GM04503 (cell line): ENCODE data around the gene TMEM41B.
A peak's percentile ranks its signal among the peaks of the same experiment; 100 is the strongest.
"Not testable (repeated sequence)": the region's sequence is repeated elsewhere in the genome, so short reads cannot be mapped to it uniquely, and the experiment has no call there.

Experiments
- DNase-seq: peaks from one replicate; pipeline ENCODE4 v3.0.0-alpha.2; 2012; ENCODE audit warnings: low read depth

The TMEM41B gene

DNA sequence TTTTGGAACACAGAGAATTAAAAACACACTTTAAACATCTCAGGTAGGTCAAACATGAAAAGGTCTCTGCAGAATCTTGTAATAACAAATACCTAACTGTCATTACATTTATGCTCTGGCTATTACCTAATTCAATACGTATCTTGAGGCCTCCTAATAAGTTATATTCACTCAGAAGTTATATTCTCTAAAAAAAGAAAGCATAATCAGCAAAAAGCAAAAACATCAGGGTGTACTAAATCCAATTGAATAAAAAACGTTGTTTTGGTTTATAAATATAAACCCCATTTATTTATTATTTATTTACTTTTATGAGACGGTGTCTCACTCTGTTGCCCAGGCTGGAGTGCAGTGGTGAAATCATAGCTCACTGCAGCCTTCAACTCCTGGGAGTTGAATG, 10.2 kb downstream of the TMEM41B start:
- DNase-seq: no peak

DNA sequence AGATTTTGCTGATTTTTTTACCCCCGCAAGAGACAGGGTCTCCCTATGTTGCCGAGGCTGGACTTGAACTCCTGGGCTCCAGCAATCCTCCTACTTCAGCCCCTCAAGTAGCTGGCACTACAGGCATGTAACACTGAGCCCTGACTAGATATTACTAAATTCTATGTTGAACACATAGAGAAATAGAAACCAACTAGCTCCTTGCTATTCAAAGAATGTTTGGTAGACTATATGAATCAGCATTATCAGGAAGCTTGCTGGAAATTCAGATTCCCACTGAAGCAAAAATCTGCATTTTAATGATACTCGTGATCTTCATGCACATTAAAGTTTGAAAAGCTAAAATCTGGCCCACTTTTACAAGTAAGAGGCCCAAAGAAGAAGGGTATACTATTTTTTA, 11.9 kb downstream of the TMEM41B start:
- DNase-seq: no peak

DNA sequence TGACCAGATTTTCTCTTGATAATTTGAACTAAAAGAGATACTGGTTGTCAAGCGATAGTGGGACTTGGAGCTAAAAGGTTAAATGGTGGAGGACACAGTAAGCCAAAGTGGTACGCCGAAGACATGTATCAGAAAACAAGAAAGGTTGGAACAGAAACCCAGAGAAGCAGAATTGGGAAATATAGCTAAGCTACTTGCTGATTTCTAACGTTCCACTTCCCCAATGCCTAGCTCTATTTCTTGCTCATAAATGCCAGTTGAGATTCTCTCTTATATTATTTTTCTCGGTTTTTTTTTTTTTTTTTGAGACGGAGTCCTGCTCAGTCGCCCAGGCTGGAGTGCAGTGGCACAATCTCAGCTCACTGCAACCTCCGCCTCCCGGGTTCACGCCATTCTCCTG, 12.7 kb downstream of the TMEM41B start:
- no peak for DNase-seq

DNA sequence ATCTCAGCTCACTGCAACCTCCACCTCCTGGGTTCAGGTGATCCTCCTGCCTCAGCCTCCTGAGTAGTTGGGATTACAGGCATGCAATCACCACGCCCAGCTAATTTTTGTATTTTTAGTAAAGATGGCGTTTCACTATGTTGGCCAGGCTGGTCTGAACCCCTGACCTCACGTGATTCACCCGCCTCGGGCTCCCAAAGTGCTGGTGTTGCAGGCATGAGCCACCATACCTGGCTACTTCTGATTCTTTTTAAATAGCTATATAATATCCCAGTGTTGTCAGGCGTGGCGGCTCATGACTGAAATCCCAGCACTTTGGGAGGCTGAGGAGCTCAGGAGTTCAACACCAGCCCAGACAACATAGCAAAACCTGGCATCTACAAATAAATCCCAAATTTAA, 20.7 kb downstream of the TMEM41B start:
- DNase-seq: no peak

DNA sequence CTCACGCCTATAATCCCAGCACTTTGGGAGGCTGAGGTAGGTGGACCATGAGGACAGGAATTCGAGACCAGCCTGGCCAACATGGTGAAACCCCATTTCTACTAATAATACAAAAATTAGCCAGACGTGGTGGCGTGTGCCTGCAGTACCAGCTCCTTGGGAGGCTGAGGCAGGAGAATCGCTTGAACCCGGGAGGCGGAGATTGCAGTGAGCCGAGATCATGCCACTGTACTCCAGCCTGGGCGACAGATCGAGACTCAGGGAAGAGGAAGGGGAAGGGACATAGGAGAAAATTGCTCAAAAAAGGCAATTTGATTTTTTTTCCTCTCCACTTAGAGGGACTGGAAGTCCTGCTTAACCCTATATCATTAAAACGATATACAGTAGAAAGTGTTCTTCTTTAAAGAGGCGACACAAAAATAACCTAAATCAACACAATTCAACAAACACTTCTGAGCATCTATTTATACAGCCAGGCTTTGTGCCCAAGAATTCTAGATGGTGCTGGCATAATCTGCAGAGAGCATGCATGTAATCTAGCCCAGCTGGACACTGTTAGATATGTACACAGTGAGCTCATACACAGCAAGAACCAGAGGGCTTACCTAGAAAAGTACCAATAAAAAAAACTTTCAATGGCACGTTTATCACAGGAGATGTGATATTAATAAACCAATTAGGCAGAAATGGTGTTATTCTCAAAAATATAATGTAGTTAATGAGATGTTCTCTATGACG, 28.4 kb downstream of the TMEM41B start:
- DNase-seq: no peak

DNA sequence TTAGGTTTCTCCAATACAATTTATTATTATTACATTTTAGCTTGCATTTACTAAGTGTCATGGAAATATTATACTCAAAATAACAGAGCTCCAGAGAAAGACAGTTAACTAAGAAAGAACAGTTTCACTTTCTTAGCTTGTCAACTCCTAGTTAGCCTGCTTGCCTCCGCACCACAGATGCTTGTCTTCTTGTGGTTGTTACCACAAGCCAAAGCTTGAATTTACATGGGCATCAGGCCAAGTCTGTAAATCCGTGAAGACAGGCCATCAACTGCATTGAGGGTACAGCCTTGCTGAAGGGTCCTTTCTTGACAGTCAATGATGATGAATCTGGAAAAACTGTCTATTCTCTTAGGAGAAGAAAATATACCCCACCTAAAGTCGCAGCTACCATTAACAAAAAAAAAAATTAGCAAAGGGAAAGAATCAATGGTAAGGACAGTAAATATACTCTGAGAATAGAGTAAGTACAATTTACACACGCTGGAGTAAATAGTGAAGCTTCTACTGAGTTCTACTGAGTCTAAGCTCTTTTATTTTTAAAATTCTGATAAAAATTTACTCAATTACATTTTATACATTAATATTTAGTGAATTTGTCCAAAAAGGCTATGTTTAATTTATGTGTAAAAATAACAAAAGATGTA, 33.6 kb downstream of the TMEM41B start:
- DNase-seq: no peak

DNA sequence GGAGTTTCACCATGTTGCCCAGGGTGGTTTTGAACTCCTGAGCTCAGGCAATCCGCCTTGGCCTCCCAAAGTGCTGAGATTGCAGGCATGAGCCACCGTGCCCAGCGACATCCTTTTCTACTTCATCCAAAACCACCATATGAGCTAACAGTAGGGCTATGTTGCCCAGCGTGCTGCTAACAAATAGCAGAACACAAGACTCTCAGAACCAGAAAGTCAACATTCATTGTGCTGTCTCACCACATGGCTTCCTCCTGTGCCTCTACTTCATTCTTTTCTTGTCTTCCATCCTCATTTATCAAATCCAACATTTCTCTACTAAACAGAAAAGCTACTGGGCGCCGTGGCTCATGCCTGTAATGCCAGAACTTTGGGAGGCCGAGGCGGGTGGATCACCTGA, 37.2 kb downstream of the TMEM41B start:
- DNase-seq: no peak

DNA sequence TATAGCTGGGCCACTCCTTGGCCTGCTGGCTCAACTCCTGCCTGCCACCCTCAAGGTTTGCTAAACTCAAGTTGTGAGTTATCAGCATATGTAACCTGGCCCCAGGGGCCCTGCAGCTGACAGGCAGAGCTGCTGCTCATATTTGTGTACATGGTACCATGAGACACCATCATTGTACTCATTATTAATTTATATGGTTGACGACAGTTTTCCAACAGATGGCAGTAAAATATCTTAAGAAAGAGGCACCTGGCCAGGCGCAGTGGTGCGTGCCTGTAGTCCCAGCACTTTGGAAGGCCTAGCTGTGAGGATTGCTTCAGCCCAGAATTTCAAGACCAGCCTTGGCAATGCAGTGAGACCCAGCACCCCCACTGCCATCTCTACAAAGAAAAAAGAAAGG, 37.8 kb downstream of the TMEM41B start:
- DNase-seq: no peak

DNA sequence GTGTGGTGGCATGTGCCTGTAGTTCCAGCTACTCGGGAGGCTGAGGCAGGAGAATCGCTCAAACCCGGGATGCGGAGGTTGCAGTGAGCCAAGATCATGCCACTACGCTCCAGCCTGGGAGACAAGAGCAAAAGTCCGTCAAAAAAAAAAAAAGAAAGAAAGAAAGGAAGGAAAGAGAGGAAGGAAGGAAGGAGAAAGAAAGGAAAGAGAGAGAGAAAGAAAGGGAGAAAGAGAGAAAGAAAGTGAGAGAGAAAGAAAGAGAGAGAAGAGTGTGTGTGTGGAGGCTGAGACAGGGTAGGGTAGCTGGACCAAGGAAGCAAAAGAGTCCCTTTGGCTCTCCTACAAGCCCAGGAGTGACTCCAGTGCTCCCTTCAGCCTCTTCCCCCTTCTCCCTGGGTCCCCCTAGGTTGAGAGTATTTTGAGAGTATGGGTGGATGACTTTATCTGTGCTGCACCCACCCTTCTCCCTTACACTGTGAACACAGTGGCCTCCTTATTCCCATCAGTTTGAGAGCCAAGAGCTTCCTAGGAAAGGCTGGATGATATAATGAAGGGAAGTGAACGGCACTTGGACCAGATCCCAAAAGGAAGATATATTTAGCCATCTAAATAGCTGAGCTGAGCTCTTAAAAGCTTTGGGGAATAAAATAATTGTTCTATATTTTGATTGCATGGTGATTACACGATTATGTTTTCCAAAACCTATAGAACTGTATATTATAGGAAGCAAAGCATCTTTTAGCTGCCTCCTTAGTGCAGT, 39.7 kb downstream of the TMEM41B start:
- DNase-seq: no peak

DNA sequence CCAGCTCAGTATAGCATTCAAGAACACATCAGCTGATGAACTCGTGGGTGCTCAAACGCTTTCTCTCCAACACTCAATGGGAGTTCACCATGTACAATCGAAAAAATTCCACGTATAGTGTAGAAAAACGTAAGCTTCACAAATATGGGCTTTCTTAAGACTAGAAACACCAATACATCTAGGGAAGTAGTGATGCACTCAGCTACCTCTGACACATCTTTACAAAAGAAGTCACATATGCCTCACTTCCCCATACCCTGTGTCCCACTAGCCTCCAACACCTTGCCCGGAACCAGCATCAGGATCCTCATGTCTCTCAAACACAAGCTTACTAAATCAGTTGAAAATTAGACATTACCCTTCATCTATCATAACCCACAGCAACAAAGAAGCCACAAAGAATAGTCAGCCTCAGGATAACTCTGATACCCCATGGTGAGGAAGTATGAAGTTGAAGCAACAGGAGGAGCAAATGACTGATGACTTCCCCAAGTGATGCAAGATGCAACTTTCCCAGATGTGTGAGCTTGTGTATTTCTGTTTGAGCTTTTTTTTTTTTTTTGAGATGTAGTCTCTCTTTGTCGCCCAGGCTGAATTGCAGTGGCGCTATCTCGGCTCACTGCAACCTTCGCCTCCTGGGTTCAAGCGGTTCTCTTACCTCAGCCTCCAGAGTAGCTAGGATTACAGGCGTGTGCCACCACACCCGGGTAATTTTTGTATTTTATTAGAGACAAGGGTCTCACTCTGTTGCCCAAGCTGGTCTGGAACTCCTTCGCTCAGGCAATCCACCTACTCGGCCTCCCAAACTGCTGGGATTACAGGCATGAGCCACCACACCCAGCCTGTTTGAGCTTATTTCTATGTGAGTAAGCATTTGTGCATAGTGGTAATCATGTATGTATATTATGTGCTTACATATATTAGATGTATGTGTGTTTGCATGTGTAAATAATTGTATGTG, 40.7 kb downstream of the TMEM41B start:
- peak; percentile 57 for DNase-seq

DNA sequence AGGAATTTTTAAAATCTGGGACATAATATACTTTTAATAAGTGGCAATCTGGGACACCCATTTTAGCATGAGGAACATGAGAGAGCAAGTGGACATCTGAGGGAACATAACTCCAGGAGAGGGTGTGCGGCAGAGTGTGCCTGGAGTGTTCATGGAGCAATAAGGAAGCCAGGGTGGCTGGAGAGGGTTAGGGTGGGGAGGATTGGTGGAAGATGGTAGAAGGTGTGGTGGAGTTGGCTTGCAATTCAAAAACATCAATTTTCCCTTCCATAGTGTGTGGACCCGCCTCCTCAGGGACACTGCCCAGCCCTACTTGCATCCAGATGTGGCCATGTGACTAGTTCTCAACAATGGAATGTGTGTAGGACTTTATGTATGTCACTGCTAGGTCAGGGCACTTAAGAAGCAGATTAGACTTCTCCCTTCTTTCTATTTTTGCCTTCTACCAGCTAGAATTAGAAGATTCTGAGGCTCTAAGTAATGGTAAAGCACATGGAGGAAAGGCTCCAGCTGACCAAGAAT, 44.8 kb downstream of the TMEM41B start:
- no peak for DNase-seq

DNA sequence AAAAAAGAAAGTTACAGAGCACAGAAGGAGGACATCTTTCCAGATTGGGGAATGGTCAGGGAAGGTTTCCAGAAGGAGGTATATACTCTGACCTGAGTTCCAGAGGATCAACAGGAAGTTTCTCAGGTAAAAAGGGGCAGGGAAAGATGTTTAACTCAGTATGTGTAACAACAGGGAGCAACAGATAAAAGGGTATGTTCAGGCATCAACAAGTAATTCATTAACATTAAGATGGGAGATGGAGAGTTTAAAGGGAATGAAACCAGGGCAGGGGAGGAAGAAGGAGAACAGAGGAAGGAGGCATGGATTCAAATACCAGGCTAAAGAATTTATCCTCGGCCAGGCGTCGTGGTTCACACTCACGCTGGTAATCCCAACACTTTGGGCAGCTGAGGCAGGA, 46.7 kb downstream of the TMEM41B start:
- no peak for DNase-seq

DNA sequence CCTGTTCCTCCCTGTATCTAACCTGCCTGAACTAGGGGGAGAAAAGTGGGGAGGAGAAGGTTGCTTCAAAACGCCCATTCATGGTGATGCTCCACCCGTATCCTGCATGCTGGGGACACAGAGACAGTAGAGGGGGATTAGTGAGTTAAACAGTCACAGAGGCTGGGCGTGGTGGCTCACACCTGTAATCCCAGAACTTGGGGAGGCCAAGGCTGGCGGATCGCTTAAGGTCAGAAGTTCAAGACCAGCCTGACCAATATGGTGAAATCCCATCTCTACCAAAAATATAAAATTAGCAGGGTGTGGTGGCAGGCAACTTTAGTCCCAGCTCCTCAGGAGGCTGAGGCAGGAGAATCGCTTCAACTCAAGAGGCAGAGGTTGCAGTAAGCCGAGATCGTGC, 47.5 kb downstream of the TMEM41B start:
- no peak for DNase-seq

DNA sequence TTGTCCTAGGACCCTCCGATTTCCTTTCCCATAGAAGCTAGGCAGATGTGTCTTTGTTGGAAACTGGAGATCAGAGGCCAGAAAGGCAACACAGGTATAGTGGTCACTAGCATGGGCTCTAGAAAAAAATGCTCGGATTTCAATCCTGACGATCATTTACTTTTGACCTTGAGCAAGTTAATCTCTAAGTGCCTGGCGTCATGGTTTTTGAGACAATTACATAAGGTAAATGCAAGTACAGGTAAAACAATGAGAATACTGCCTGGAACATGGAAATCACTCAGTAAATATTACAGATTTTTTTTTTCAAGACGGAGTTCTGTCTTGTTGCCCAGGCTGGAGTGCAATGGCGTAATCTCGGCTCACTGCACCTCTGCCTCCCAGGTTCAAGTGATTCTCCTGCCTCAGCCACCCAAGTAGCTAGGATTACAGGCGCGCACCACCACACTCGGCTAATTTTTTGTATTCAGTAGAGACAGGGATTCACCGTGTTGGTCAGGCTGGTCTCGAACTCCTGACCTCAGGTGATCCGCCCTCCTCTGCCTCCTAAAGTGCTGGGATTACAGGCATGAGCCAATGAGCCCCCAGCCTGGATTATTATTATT, 48.2 kb downstream of the TMEM41B start:
- no peak for DNase-seq

DNA sequence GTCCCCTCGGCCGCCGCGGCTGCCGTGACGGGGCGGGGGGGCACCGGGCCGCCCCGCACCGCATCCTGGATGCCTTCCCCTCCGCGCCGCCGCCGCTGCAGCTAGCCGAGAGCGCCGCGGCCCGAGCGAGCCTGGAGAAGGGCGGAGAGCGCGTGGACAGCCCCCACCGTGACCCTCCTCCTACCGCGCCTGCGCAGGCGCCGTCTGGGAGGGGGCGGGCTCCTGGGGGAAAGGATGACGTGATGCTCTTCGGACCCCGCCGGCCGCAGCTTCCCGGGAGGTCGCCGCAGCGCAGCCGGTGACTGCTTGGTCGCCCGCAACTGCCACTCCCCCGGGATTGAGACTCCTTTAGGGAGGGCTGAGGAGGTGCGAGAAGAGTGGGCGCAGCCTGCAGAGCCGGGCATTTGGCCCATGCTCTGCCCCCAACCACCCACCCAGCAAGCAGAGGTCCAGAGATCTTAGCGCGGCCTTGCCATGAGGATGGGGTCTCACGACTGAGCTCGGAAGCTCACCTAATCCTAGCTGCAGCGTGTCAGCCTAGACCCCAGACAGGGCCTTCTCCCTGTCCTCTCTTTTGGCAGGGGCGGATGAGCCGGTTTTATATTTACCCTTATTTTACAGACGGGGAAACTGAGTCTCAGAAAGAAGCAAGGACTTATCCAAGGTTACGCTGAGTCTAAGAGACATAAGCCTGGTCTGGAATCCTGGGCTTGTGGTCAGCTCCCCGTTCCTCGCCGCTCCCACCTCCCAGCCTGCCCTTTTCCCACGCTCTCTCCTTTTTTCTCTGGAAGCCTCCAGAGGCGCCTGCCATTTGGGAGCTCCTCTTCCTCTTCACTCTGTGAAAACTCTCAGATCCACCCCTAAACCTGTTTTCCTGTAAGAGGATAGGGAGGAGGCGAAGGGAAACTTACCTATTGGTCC, 48.9 kb downstream of the TMEM41B start, which contains the start of gene DENND5A:
DENND5A (minus strand) TSS at position 140 of the 921 bp plus-strand sequence. CDS start 281 bp downstream, outside the sequence.
- DNase-seq: no peak

DNA sequence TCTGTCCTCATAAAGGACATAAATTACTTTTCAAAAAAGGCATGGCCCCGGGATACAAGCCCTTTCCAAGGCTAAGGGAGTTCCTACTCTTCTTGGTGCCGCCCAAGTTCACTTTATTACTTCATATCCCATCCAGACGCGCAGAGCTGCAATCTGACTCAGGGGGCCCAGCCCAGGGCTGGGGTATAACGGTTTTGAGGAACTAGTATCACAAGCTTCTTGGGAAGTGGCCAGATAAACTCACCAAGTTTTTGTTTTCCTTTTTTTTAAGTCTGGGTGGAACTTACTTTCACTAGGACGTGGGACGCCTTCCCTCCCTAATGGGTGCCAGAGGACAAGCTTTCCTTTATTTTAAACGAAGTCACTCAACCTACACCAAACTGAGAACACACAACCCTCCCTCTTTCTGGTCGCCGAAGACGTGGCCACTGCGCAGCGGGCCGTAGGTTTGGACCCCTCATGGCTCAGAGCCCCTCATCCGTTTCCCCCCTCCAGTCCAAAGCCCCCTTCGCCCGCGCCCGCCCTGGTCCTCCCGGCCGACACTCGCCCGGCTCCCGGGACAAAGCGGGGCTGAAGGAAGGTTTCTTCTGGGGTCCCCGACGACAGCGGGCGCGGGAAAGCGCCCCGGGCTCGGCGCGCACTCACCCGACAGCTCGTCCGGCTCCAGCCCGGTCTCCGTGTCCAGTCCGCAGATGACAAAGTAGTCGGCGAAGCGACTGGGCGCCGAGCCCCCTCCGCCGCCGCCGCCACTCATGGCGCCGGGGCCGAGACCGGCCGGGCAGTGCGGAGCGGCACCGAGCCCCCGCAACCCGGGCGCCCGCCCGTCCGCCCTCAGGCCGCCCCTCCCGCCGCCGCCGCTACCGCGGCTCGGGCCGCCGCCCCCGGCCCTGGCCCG, 49.8 kb downstream of the TMEM41B start:
- DNase-seq: peak; percentile 51

DNA sequence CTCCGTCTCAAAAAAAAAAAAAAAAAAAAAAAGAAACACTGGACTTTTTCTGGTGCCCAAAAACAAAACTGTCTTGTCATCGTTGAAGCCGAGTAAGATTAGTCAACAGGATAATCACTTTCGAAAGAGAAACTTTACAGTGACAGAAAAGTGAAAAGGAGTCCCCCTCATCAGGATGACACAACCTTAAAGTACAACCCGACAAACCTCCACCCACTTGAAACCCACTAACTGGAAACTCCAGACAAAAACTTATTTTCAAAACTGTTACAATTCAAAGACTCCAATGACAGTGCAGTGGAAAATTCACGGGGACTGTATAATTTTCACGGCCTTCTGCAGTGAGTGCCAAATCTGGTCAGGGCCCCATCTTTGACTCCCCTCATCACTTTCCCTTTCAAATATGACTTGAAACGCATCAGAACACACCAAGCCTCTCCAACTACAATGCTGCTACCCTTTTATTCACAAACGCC, 50.5 kb downstream of the TMEM41B start:
- DNase-seq: no peak

DNA sequence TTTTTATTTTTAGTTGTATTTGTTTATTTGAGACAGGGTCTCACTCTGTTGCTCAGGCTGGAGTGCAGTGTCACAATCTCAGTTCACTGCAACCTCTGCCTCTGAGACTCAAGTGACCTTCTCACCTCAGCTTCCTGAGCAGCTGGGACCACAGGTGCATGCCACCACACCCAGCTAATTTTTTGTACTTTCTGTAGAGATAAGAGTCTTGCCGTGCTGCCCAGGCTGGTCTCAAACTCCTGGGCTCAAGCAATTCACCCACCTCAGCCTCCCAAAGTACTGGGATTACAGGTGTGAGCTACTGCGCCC, 53.6 kb downstream of the TMEM41B start:
- DNase-seq: not testable (repeated sequence)
